Ishikawa (cell line): ENCODE results near the gene MUC5B.

Source experiments
- CEBPB ChIP-seq: IDR thresholded peaks from 2 replicates; pipeline ENCODE4 v1.6.1; 2012
- CREB1 ChIP-seq: IDR thresholded peaks from 2 replicates; pipeline ENCODE4 v1.6.1; 2012; ENCODE audit warnings: low read depth
- EGR1 ChIP-seq: IDR thresholded peaks from 2 replicates; pipeline ENCODE4 v1.6.1; 2012
- EP300 ChIP-seq: IDR thresholded peaks from 2 replicates; pipeline ENCODE4 v1.6.1; 2012; ENCODE audit warnings: borderline replicate concordance
- FOXM1 ChIP-seq: IDR thresholded peaks from 2 replicates; pipeline ENCODE4 v1.6.1; 2012; ENCODE audit warnings: low read depth, borderline replicate concordance
- NFIC ChIP-seq: IDR thresholded peaks from 2 replicates; pipeline ENCODE4 v1.6.1; 2012
- RAD21 ChIP-seq: IDR thresholded peaks from 2 replicates; pipeline ENCODE4 v1.6.1; 2012; ENCODE audit warnings: low read depth
- TAF1 ChIP-seq: IDR thresholded peaks from 2 replicates; pipeline ENCODE4 v1.6.1; 2012; ENCODE audit warnings: low read depth, mild to moderate bottlenecking
- TCF12 ChIP-seq: IDR thresholded peaks from 2 replicates; pipeline ENCODE4 v1.6.1; 2012; ENCODE audit warnings: low read depth
- TEAD4 ChIP-seq: IDR thresholded peaks from 2 replicates; pipeline ENCODE4 v1.6.1; 2012
- YY1 ChIP-seq: IDR thresholded peaks from 2 replicates; pipeline ENCODE4 v1.6.1; 2012; ENCODE audit warnings: low read depth
- ZBTB7A ChIP-seq: IDR thresholded peaks from 2 replicates; pipeline ENCODE4 v1.6.1; 2012; ENCODE audit warnings: low read depth
- TF ChIP-seq, protein P1 (sequence below): IDR thresholded peaks from 2 replicates; pipeline ENCODE4 v1.6.1; 2012
- TF ChIP-seq, protein P2 (sequence below): IDR thresholded peaks from 2 replicates; pipeline ENCODE4 v1.6.1; 2012
- TF ChIP-seq, protein P3 (sequence below): IDR thresholded peaks from 2 replicates; pipeline ENCODE4 v1.6.1; 2012; ENCODE audit warnings: low read depth, mild to moderate bottlenecking

Gene MUC5B

DNA sequence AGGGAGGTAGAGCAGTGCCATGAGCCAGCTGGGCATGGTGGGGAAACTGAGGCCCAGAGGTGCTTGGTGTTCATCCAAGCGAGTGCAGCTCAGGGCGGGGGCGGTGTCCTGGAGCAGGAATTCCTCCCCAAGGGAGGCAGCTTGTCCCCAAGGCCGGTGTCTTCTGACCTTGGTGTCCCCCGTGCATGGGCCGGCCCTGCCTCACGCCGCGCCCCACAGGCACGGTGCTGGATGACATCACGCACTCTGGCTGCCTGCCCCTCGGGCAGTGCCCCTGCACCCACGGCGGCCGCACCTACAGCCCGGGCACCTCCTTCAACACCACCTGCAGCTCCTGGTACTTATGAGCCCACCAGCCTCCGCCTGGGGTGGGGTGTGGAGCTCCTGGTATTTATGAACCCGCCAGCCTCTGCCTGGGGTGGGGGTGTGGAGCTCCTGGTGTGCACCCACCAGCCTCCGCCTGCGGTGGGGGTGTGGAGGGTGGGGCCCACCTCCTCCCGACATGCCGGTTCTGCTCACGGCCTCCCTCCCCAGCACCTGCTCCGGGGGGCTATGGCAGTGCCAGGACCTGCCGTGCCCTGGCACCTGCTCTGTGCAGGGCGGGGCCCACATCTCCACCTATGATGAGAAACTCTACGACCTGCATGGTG is 6.7 kb downstream of the MUC5B start:
- TF ChIP-seq TAF1 = no peak
- no peak for TF ChIP-seq CEBPB
- TF ChIP-seq CREB1 = no peak
- no peak for TF ChIP-seq YY1
- TF ChIP-seq, protein P1, sequence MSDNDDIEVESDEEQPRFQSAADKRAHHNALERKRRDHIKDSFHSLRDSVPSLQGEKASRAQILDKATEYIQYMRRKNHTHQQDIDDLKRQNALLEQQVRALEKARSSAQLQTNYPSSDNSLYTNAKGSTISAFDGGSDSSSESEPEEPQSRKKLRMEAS = no peak

DNA sequence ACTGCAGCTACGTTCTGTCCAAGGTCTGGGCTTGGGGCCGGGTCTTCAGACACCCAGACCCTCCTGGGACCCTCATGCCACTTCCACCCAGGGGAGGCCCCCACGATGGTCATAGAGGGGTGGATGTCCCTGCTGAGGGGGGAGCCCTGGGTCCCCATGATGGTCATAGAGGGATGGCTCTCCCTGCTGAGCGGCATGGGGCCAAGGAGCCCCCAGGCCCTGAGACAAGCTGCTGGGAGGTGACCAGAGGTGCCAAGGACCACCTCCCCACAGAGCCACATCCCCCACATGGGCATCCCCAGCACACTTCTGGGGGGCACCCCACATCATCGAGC is 7.2 kb downstream of the MUC5B start:
- TF ChIP-seq, protein P2, sequence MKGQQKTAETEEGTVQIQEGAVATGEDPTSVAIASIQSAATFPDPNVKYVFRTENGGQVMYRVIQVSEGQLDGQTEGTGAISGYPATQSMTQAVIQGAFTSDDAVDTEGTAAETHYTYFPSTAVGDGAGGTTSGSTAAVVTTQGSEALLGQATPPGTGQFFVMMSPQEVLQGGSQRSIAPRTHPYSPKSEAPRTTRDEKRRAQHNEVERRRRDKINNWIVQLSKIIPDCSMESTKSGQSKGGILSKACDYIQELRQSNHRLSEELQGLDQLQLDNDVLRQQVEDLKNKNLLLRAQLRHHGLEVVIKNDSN = no peak
- TF ChIP-seq RAD21 (no peak), YY1 (no peak), FOXM1 (no peak), CREB1 (no peak), TCF12 (no peak), TAF1 (no peak), NFIC (no peak), ZBTB7A (no peak), CEBPB (no peak), EP300 (no peak), TEAD4 (no peak), EGR1 (no peak)
- TF ChIP-seq, protein P1 = no peak
- TF ChIP-seq, protein P3, sequence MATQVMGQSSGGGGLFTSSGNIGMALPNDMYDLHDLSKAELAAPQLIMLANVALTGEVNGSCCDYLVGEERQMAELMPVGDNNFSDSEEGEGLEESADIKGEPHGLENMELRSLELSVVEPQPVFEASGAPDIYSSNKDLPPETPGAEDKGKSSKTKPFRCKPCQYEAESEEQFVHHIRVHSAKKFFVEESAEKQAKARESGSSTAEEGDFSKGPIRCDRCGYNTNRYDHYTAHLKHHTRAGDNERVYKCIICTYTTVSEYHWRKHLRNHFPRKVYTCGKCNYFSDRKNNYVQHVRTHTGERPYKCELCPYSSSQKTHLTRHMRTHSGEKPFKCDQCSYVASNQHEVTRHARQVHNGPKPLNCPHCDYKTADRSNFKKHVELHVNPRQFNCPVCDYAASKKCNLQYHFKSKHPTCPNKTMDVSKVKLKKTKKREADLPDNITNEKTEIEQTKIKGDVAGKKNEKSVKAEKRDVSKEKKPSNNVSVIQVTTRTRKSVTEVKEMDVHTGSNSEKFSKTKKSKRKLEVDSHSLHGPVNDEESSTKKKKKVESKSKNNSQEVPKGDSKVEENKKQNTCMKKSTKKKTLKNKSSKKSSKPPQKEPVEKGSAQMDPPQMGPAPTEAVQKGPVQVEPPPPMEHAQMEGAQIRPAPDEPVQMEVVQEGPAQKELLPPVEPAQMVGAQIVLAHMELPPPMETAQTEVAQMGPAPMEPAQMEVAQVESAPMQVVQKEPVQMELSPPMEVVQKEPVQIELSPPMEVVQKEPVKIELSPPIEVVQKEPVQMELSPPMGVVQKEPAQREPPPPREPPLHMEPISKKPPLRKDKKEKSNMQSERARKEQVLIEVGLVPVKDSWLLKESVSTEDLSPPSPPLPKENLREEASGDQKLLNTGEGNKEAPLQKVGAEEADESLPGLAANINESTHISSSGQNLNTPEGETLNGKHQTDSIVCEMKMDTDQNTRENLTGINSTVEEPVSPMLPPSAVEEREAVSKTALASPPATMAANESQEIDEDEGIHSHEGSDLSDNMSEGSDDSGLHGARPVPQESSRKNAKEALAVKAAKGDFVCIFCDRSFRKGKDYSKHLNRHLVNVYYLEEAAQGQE = no peak

DNA sequence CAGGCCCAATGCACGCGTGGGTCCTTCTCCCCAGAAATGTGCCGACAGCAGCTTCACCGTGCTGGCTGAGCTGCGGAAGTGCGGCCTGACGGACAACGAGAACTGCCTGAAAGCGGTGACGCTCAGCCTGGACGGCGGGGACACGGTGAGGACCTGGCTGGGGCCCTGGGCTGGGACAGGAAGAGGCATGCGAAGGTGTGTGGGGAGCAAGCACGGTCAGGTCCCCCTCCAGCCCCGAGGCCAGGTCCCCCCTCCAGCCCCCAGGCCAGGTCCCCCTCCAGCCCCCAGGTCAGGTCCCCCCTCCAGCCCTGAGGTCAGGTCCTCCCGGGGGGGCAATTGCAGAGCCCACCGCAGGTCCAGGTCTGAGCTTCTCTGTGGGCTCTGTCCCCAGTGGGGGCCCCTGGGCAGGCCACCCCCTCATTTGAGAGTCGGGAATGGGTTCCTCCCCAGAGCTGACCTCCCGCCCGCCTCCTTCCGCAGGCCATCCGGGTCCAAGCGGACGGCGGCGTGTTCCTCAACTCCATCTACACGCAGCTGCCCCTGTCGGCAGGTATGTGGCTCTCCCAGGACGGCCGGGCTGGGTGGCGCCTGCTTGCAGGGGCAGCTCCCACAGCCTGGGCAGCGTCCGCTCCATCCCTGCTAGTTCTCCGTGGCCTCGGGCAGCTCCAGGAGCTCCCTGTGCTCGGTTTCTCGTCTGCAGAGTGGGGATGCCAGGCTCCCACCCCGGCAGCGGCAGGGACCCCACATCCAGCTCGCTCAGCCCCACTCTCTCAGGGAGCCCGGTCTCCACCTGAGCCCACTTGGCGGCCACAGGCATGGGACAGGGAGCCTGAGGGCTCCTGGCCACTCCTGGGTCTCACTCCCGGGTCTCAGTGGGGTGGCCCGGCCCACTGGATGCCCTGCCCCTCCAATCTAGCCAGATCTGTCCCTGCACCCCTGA is 7.9 kb downstream of the MUC5B start:
- TF ChIP-seq, protein P3 = no peak
- TF ChIP-seq RAD21 = no peak
- TF ChIP-seq, protein P2 = no peak
- no peak for TF ChIP-seq TAF1
- no peak for TF ChIP-seq CREB1
- TF ChIP-seq NFIC = no peak
- TF ChIP-seq TEAD4 = no peak
- TF ChIP-seq EGR1 = no peak
- TF ChIP-seq EP300 = no peak
- no peak for TF ChIP-seq ZBTB7A
- TF ChIP-seq, protein P1 = no peak
- TF ChIP-seq YY1 = no peak
- TF ChIP-seq TCF12 = no peak

DNA sequence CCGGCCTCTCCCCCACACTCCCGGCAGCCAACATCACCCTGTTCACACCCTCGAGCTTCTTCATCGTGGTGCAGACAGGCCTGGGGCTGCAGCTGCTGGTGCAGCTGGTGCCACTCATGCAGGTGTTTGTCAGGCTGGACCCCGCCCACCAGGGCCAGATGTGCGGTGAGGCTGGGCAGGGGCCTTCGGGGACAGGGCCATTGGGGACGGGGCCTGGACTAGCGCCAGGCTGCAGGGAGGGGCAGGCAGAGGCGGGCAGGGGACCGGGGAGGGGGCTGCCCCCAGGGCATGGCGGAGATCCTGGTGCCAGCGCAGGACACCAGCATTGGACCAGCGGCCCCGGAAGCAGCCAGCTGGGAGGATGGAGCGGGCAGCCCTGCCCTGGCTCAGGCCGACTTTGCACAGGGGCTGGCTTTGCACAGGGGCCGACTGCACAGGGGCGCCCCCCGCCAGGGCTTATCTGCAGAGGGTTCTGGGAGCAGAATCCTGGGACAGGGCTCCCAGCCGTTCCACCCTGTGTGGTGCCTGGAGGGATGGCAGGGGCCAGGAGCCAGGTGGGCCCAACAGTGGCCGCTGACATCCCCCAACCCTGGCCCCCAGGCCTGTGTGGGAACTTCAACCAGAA is 8.6 kb downstream of the MUC5B start:
- TF ChIP-seq EP300 (no peak), FOXM1 (no peak), NFIC (no peak), EGR1 (no peak), TAF1 (no peak)
- TF ChIP-seq, protein P1 = no peak
